Activated naive CD8-positive, alpha-beta T cell (primary cell): Measurements from ENCODE around the gene IFNGR2.

Experiments
- H3K27ac Mint-ChIP-seq: one replicate; pipeline ENCODE4 v1.8.0; 2021; ENCODE audit warnings: mixed read lengths
- H3K27me3 Mint-ChIP-seq: one replicate; pipeline ENCODE4 v1.8.0; 2021; ENCODE audit warnings: mixed read lengths
- H3K36me3 Mint-ChIP-seq: one replicate; pipeline ENCODE4 v1.8.0; 2021; ENCODE audit warnings: mixed read lengths
- H3K4me1 Mint-ChIP-seq: one replicate; pipeline ENCODE4 v1.8.0; 2021; ENCODE audit warnings: low read depth, mixed read lengths
- H3K4me3 Mint-ChIP-seq: one replicate; pipeline ENCODE4 v1.8.0; 2021; ENCODE audit warnings: mild to moderate bottlenecking, mixed read lengths
- H3K9me3 Mint-ChIP-seq: one replicate; pipeline ENCODE4 v1.8.0; 2021; ENCODE audit warnings: low read depth, mixed read lengths

Gene IFNGR2

GRCh38 chr21:33386222-33386784, 16.9 kb upstream of the IFNGR2 start:
- Mint-ChIP-seq H3K27ac (no peak overlapping the region), H3K27me3 (no peaks in the 10 kb centered on the region), H3K4me1 (peaks cover 42% of the 10 kb centered on the region), H3K36me3 (no peaks in the 10 kb centered on the region), H3K4me3 (no peak overlapping the region), H3K9me3 (no peaks in the 10 kb centered on the region)

DNA sequence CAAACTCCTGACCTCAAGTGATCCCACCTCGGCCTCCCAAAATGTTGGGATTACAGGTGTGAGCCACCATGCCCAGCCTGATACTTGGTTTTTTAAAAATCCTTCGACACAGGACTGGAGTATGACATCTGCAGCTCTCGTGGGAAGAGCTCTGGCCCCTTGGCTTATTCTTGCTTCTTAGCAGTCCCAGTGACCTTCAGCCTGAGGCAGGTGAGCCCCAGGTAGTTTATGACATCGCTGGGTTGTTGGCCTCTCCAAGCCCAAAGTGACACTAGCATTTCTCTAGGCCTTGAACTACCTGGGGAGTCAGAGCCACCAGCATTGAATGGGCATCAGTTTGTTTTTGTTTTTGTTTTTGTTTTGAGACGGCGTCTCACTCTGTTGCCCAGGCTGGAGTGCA, 15.9 kb upstream of the IFNGR2 start:
- Mint-ChIP-seq H3K9me3 (no peaks in the 10 kb centered on the region), H3K27me3 (no peaks in the 10 kb centered on the region), H3K4me3 (no peak overlapping the region), H3K4me1 (peaks cover 32% of the 10 kb centered on the region), H3K27ac (no peak overlapping the region), H3K36me3 (no peaks in the 10 kb centered on the region)

GRCh38 chr21:33388188-33388587, 15.0 kb upstream of the IFNGR2 start:
- Mint-ChIP-seq H3K36me3 (no peaks in the 10 kb centered on the region), H3K9me3 (no peaks in the 10 kb centered on the region), H3K27ac (no peak overlapping the region), H3K4me3 (no peak overlapping the region), H3K4me1 (peaks cover 23% of the 10 kb centered on the region), H3K27me3 (no peaks in the 10 kb centered on the region)

- Mint-ChIP-seq H3K9me3 (no peaks in the 10 kb centered on the region), H3K4me1 (peaks cover 2% of the 10 kb centered on the region), H3K36me3 (no peaks in the 10 kb centered on the region), H3K27ac (no peak overlapping the region), H3K4me3 (no peak overlapping the region), H3K27me3 (no peaks in the 10 kb centered on the region)
Observed at GRCh38 chr21:33390479-33390878, 12.7 kb upstream of the IFNGR2 start.

GRCh38 chr21:33391656-33392055, 11.6 kb upstream of the IFNGR2 start:
- peaks cover 2% of the 10 kb centered on the region for H3K4me1 Mint-ChIP-seq
- no peak overlapping the region for H3K4me3 Mint-ChIP-seq
- H3K36me3 Mint-ChIP-seq, result no peaks in the 10 kb centered on the region
- H3K27ac Mint-ChIP-seq, result no peak overlapping the region
- H3K9me3 Mint-ChIP-seq, result no peaks in the 10 kb centered on the region
- no peaks in the 10 kb centered on the region for H3K27me3 Mint-ChIP-seq

DNA sequence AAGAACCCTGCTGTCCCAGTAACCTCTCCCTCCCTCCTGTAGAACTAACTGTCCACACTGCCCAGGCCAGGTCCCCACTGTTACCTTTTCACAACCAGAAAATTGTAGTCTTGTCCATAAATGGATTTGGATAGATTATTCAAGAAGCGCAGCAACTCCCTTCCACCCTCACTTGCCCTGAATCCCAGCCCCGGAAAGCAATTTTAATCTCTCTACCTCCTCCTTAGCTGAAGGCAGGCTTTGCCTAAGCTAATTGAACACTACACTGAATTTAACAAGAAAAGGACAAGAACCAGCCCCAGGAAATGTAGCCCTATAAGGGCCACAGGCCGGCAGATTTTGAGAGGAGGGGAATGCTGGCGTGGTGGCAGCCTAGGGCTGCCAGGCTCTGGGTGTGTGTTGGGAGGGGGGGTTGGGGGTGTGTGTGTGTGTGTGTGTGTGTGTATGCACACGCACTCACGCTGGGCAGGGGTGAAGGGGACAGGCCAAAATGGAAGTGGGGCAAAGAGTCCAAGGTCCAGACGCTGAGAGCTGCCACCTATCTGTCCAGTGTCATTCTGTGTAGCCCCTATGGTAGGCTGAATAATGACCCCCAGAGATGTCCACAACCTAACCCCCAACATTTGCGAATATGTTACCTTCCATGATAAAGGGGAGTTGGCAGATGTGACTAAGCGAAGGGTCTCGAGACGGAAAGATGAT, 10.8 kb upstream of the IFNGR2 start:
- Mint-ChIP-seq H3K4me1 (peaks cover 2% of the 10 kb centered on the region), H3K4me3 (no peak overlapping the region), H3K27me3 (no peaks in the 10 kb centered on the region), H3K9me3 (no peaks in the 10 kb centered on the region), H3K27ac (no peak overlapping the region), H3K36me3 (no peaks in the 10 kb centered on the region)

GRCh38 chr21:33393348-33393747, 9.9 kb upstream of the IFNGR2 start:
- no peak overlapping the region for H3K27ac Mint-ChIP-seq
- no peaks in the 10 kb centered on the region for H3K27me3 Mint-ChIP-seq
- no peak overlapping the region for H3K4me3 Mint-ChIP-seq
- H3K9me3 Mint-ChIP-seq, result no peaks in the 10 kb centered on the region
- peaks cover 2% of the 10 kb centered on the region for H3K4me1 Mint-ChIP-seq
- no peaks in the 10 kb centered on the region for H3K36me3 Mint-ChIP-seq

DNA sequence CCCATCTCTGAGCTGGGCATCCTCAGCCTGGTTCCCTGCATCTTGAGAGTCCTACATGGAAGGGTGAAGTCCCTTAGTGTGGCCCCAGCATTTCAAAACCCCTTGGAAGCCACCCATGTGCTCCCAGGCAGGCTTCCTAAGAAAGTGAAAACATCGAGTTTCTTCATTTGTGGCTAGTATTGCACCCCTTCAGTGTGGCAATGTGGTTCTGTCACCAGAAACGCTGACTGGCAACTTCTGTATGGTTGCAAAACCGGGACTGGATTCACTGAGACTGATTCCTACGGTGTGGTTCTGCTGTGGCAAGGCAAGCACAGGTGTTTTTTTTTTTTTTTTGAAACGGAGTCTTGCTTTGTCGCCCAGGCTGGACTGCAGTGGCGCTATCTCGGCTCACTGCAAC, 9.0 kb upstream of the IFNGR2 start:
- H3K27ac Mint-ChIP-seq, result no peak overlapping the region
- no peaks in the 10 kb centered on the region for H3K9me3 Mint-ChIP-seq
- peaks cover 2% of the 10 kb centered on the region for H3K4me1 Mint-ChIP-seq
- no peaks in the 10 kb centered on the region for H3K27me3 Mint-ChIP-seq
- H3K36me3 Mint-ChIP-seq, result no peaks in the 10 kb centered on the region
- H3K4me3 Mint-ChIP-seq, result no peak overlapping the region

GRCh38 chr21:33395891-33396331, 7.3 kb upstream of the IFNGR2 start:
- Mint-ChIP-seq H3K27ac (no peak overlapping the region), H3K4me3 (no peak overlapping the region), H3K9me3 (no peaks in the 10 kb centered on the region), H3K4me1 (peaks cover 8% of the 10 kb centered on the region), H3K36me3 (no peaks in the 10 kb centered on the region), H3K27me3 (no peaks in the 10 kb centered on the region)

DNA sequence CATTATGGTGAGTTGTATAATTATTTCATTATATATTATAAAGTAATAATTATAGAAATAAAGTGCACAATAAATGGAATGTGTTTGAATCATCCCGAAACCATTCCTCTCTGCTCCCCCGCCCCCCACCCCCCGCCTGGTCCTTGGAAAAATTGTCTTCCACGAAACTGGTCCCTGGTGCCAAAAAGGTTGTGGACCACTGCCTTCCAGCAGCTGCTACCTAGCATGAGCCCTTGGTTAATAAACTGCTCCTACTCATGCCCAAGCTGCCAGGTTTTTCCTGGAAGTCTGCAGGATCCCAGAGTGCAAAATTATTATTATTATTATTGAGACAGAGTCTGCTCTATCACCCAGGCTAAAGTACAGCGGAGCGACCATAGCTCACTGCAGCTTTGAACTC, 6.8 kb upstream of the IFNGR2 start:
- Mint-ChIP-seq H3K4me3 (no peak overlapping the region), H3K27ac (no peak overlapping the region), H3K4me1 (peaks cover 9% of the 10 kb centered on the region), H3K36me3 (no peaks in the 10 kb centered on the region), H3K9me3 (no peaks in the 10 kb centered on the region), H3K27me3 (no peaks in the 10 kb centered on the region)

DNA sequence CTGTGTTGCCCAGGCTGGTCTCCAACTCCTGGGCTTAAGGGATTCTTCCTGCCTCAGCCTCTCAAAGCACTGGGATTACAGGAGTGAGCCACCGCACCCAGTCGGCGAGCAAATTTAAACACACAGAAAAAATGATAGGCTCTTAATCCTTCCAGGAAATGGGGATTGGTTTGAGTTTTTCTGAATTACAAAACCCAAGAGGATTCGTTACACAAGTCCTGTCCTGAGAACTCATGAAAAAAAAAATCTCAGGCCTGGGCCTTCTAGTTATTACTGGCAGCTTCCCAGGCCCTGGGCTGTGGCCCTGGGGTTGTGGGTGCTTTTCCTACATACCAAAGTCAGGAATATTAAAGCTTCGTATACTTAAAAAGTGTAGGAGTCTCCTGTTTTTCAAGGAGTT, 6.3 kb upstream of the IFNGR2 start:
- H3K27me3 Mint-ChIP-seq, result no peaks in the 10 kb centered on the region
- H3K4me3 Mint-ChIP-seq, result no peak overlapping the region
- H3K36me3 Mint-ChIP-seq, result no peaks in the 10 kb centered on the region
- H3K27ac Mint-ChIP-seq, result no peak overlapping the region
- no peaks in the 10 kb centered on the region for H3K9me3 Mint-ChIP-seq
- H3K4me1 Mint-ChIP-seq, result peaks cover 11% of the 10 kb centered on the region

- Mint-ChIP-seq H3K9me3 (no peaks in the 10 kb centered on the region), H3K4me3 (no peak overlapping the region), H3K27ac (no peak overlapping the region), H3K4me1 (peaks cover 13% of the 10 kb centered on the region), H3K36me3 (no peaks in the 10 kb centered on the region), H3K27me3 (no peaks in the 10 kb centered on the region)
Observed at GRCh38 chr21:33397717-33398116, 5.5 kb upstream of the IFNGR2 start.

DNA sequence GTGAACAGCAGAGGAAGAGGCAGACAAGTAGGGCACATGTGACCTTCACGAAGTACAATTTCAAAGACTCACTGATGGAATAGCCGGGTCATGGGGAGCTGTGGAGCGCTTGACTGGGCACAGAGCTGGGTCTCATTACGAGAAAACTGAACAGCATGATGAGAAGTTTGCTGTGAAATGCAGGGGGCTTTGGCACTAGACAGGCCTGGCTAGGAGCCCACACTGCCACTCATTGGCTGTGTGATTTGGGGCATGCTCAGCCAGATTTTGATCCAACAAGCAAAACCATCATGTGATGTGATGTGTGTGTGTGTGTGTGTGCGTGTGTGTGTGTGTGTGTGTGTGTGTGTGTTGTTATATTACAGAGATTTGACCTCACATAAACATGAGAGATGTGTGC, 4.9 kb upstream of the IFNGR2 start:
- H3K4me3 Mint-ChIP-seq, result no peak overlapping the region
- no peaks in the 10 kb centered on the region for H3K27me3 Mint-ChIP-seq
- no peaks in the 10 kb centered on the region for H3K9me3 Mint-ChIP-seq
- peaks cover 14% of the 10 kb centered on the region for H3K4me1 Mint-ChIP-seq
- no peak overlapping the region for H3K27ac Mint-ChIP-seq
- H3K36me3 Mint-ChIP-seq, result no peaks in the 10 kb centered on the region

GRCh38 chr21:33401630-33401992, 1.6 kb upstream of the IFNGR2 start:
- H3K4me3 Mint-ChIP-seq, result no peak overlapping the region
- no peaks in the 10 kb centered on the region for H3K9me3 Mint-ChIP-seq
- no peaks in the 10 kb centered on the region for H3K27me3 Mint-ChIP-seq
- H3K36me3 Mint-ChIP-seq, result no peaks in the 10 kb centered on the region
- peaks cover 39% of the 10 kb centered on the region for H3K4me1 Mint-ChIP-seq
- no peak overlapping the region for H3K27ac Mint-ChIP-seq

- Mint-ChIP-seq H3K36me3 (no peaks in the 10 kb centered on the region), H3K27me3 (no peaks in the 10 kb centered on the region), H3K27ac (peak overlapping the region; percentile 66), H3K9me3 (no peaks in the 10 kb centered on the region), H3K4me1 (peaks cover 46% of the 10 kb centered on the region), H3K4me3 (peak overlapping the region; percentile 77)
Observed at GRCh38 chr21:33402001-33402979, 923 bp upstream of the IFNGR2 start.
